Measurements from ENCODE around the gene AGBL5.

DNA sequence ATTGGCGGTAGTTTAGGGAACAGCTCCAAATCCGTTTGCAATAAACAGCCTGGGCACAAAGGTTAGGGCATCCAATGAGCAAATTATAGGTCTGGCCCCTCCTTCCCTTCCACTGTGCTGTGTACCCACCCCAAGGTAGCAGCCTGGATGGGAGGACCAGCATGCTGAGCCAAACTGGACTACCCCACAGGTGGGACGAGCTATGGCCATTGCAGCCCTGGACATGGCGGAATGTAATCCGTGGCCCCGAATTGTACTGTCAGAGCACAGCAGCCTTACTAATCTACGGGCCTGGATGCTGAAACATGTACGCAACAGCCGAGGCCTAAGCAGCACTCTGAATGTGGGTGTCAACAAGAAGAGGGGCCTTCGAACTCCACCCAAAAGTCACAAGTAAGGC lies 6.7 kb downstream of the AGBL5 start:
- no peak for TF ChIP-seq POLR2A (IDR thresholded peaks at IDR 0.05; ENCODE audit: low read length)
- no peak for TF ChIP-seq GATA1 (IDR thresholded peaks at IDR 0.05; ENCODE audit: low read depth, low read length)
